ENCODE measurements around the gene MRPL10. TPM values are rescaled to one million over a fixed set of nuclear protein-coding genes. Genes with fewer than 3 reads are reported as not detected.

Gene MRPL10
- total and polyA plus RNA-seq, 2 of the 8 experiments (the other 6 are each of a cell fraction or from before 2014, with no cell fraction given): 85.3 to 214 TPM

DNA sequence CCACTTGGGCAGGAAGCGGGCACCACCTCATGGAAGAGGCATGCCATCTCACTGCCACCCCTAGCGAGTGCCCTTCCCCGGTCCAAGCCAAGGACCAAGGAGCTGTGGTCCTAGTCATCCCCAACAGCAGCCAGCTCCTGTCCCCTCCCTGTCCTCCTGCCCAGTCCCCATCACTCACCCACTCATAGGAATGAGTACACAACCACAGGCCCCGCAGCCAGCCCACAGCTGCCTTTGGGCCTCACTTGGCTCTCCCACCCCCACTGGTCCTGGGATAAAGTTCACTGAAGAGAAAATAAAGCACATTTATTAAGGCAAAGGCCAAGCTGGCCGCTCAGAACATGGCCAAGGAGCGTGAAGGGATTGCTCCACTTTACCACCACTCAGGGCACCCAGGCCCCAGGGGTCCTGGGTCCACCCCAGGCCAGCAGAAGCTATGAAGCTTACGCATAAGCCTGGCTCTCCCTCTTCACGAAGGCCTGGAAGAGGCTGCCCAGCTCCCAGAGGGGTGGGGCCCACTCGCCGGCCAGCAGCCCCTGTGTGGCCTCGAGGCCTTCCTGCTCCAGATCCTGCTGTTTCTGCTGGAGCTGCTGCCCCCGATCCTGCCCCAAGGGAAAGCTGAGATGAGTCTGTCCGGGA is 6.2 kb upstream of the MRPL10 start:
- Histone ChIP-seq H2BK15ac (ENCODE audit: low read length) (no peak overlapping the region), H3K23me2 (ENCODE audit: low read depth, low read length) (peaks cover 2% of the 10 kb centered on the region; the same call in 1 of the 2 replicates), H2BK5ac (ENCODE audit: low read depth, low read length) (no peak overlapping the region), H4K5ac (ENCODE audit: insufficient read length, low read depth, low read length) (no peak overlapping the region), H4K91ac (replicated peaks; ENCODE audit: insufficient read length, low read length) (no peak overlapping the region), H4K8ac (ENCODE audit: extremely low read depth, insufficient read depth, low read length) (no peak overlapping the region), H3K9ac (replicated peaks in 1 of 4; ENCODE audit: extremely low read depth in 1 of 4, low read depth in 3 of 4, low read length in 3 of 4) (no peak overlapping the region), H3K23ac (ENCODE audit: insufficient read length) (no peak overlapping the region), H3K4me2 (ENCODE audit: insufficient read depth in 1 of 2, low read depth in 2 of 2, low read length in 2 of 2) (no peak overlapping the region), H3K4me1 (replicated peaks in 1 of 4; ENCODE audit: control insufficient read depth in 3 of 4, insufficient read depth in 4 of 4, low read length in 3 of 4) (peaks cover 0 to 8% (median 4%) of the 10 kb centered on the region in 4 experiments; a peak in 4 of 7 replicates), H3K36me3 (ENCODE audit: control insufficient read depth in 2 of 4, insufficient read depth in 4 of 4, low read length in 3 of 4) (peaks cover 0 to 9% (median 1%) of the 10 kb centered on the region in 4 experiments; a peak in 4 of 8 replicates), H2AFZ (ENCODE audit: low read length) (no peak overlapping the region), H2AK5ac (ENCODE audit: low read depth, low read length) (no peak overlapping the region), H3K4ac (replicated peaks; ENCODE audit: insufficient read length, low read depth, low read length) (no peak overlapping the region), H2BK20ac (ENCODE audit: low read length) (no peak overlapping the region), H3K9me3 (ENCODE audit: insufficient read depth in 2 of 2, low read depth in 1 of 2, low read length in 1 of 2) (no peaks in the 10 kb centered on the region), H2BK12ac (ENCODE audit: low read depth, low read length) (no peak overlapping the region), H4K20me1 (replicated peaks in 1 of 2; ENCODE audit: control insufficient read depth in 1 of 2, insufficient read depth in 2 of 2, low read length in 2 of 2) (peaks cover 0 to 2% of the 10 kb centered on the region in 2 experiments), H3K4me3 (ENCODE audit: extremely low read depth in 1 of 4, insufficient read depth in 2 of 4, low read depth in 3 of 4, low read length in 4 of 4) (no peak overlapping the region), H3K14ac (ENCODE audit: insufficient read length) (no peak overlapping the region), H2BK120ac (replicated peaks; ENCODE audit: low read depth, low read length) (no peak overlapping the region), H3K79me1 (ENCODE audit: low read depth, low read length) (no peaks in the 10 kb centered on the region), H3K56ac (replicated peaks; ENCODE audit: insufficient read length, low read depth, low read length) (no peak overlapping the region), H3K27me3 (replicated peaks in 1 of 4; ENCODE audit: control insufficient read depth in 3 of 4, extremely low read depth in 1 of 4, insufficient read depth in 3 of 4, low read length in 3 of 4) (no peaks in the 10 kb centered on the region; a peak in 1 of 7 replicates), H3K18ac (ENCODE audit: extremely low read depth, low read length) (no peak overlapping the region), H3K27ac (ENCODE audit: low read depth, low read length) (no peak overlapping the region), H3K79me2 (ENCODE audit: control insufficient read depth in 1 of 2, insufficient read depth in 2 of 2, low read length in 2 of 2) (no peaks in the 10 kb centered on the region)
- 87% methylated on average over 13 of the region's 13 CpGs; no CpG with 5 or more reads in 1 of the 2 experiments for WGBS, 2 experiments (ENCODE audit: extremely low coverage in 1 of 2, insufficient coverage in 1 of 2, insufficient read length in 1 of 2, insufficient replicate concordance in 2 of 2, low coverage in 1 of 2, low lambda C conversion rate in 2 of 2, missing lambda C conversion rate in 1 of 2)
- FAIRE-seq (no peak), DNase-seq (ENCODE audit: low read depth in 1 of 2, low spot score in 2 of 2) (no peak)
- no peak for TF ChIP-seq SIN3A (conservative IDR thresholded peaks at IDR 0.05 in 1 of 2, IDR thresholded peaks at IDR 0.05 in 1 of 2; ENCODE audit: low read depth in 1 of 2, low read length in 2 of 2)
- TF ChIP-seq BACH1 (IDR thresholded peaks at IDR 0.05; ENCODE audit: low read length): no peak
- TF ChIP-seq, protein P1, sequence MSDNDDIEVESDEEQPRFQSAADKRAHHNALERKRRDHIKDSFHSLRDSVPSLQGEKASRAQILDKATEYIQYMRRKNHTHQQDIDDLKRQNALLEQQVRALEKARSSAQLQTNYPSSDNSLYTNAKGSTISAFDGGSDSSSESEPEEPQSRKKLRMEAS (IDR thresholded peaks at IDR 0.05): no peak
- TF ChIP-seq EZH2 (IDR thresholded peaks at IDR 0.05; ENCODE audit: low read depth, low read length, severe bottlenecking): no peak
- TF ChIP-seq SP1 (IDR thresholded peaks at IDR 0.05; ENCODE audit: low read depth, low read length): no peak
- no peak for TF ChIP-seq BCL11A (IDR thresholded peaks at IDR 0.05; ENCODE audit: low read depth in 2 of 2, low read length in 2 of 2)
- TF ChIP-seq BRCA1 (IDR thresholded peaks at IDR 0.05; ENCODE audit: low read depth, low read length): no peak
- TF ChIP-seq NRF1 (IDR thresholded peaks at IDR 0.05; ENCODE audit: low read depth, low read length): no peak
- CTCF ChIA-PET (ENCODE audit: partially characterized antibody): interaction anchor here (19.7 to 33.0 kb wide), 2 partner anchors 19 to 49 kb away, joined by 373 to 1206 read pairs; partner anchors contain the start of genes SP2 and SP6
- POLR2A ChIA-PET (ENCODE audit: partially characterized antibody): interaction anchor here (1.0 to 2.6 kb wide), 7 partner anchors 9 to 56 kb away, joined by 3 to 7 read pairs (median 4); no protein-coding TSS in a partner anchor

All from H1 (cell line).